ENCODE results near the gene RNH1.
"Not testable (repeated sequence)": the region's sequence is repeated elsewhere in the genome, so short reads cannot be mapped to it uniquely, and the experiment has no call there.

The RNH1 gene

DNA sequence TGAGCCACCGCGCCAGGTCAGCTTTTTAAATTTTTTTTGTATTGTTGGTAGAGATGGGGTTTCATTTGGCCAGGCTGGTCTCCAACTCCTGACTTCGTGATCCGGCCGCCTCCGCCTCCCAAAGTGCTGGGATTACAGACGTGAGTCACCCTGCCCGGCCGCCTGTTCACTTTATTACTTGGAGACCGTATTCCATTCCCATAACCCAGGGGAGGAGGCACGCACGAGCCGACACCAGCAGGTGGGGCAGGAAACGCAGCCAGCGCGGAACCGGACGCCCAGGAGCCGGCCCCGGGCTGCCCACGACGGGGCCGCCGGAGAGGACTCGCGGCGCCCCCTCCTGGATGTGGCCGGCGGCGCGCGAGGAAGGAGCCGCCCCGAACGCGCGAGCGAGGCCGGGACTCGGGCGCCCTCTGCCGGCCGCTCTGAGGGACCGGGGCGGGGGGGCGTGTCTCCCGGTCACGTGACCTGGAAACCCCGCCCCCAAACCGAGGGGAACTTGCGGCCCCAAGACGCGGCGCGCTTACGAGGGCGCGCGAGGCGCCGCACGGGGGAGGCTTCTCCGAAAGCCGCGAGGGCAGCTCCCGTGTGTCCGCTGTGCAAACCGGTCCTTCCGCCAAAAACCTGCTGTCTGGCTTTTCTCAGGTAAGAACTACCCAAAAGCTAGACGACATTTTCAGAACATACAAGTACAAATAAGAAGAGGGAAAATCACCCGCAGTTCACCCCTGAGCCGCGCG lies 11.6 kb upstream of the RNH1 start:
- DNase-seq (ENCODE audit: low read depth): peak; percentile 94
- TF ChIP-seq, protein P1, sequence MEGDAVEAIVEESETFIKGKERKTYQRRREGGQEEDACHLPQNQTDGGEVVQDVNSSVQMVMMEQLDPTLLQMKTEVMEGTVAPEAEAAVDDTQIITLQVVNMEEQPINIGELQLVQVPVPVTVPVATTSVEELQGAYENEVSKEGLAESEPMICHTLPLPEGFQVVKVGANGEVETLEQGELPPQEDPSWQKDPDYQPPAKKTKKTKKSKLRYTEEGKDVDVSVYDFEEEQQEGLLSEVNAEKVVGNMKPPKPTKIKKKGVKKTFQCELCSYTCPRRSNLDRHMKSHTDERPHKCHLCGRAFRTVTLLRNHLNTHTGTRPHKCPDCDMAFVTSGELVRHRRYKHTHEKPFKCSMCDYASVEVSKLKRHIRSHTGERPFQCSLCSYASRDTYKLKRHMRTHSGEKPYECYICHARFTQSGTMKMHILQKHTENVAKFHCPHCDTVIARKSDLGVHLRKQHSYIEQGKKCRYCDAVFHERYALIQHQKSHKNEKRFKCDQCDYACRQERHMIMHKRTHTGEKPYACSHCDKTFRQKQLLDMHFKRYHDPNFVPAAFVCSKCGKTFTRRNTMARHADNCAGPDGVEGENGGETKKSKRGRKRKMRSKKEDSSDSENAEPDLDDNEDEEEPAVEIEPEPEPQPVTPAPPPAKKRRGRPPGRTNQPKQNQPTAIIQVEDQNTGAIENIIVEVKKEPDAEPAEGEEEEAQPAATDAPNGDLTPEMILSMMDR (IDR thresholded peaks at IDR 0.05; ENCODE audit: control insufficient read depth, insufficient read depth, low read depth, low read length, missing control alignments): peak; percentile 58
- H3K4me3 ChIP-seq (ENCODE audit: control insufficient read depth, low read depth, low read length): peak overlapping the region; percentile 14; the same call in 1 of the 2 replicates

DNA sequence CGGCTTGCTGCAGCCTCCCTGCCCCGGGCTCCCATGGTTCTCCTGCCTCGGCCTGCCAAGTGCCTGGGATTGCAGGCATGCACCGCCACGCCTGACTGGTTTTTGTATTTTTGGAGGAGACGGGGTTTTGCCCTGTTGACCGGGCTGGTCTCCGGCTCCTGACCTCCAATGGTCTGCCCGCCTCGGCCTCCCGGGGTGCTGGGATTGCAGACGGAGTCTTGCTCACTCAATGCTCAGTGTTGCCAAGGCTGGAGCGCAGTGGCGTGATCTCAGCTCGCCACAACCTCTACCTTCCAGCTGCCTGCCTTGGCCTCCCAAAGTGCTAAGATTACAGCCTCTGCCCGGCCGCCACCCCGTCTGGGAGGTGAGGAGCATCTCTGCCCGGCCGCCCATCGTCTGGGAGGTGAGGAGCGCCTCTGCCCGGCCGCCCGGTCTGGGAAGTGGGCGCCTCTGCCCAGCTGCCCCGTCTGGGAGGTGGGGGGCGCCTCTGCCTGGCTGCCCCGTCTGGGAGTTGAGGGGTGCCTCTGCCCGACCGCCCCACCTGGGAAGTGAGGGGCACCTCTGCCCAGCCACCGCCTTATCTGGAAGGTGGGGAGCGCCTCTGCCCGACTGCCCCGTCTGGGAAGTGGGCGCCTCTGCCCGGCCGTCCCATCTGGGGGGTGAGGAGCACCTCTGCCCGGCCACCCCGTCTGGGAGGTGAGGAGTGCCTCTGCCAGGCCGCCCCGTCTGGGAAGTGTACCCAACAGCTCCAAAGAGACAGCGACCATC lies 10.1 kb upstream of the RNH1 start:
- DNase-seq (ENCODE audit: low read depth); H3K4me3 ChIP-seq (ENCODE audit: control insufficient read depth, low read depth, low read length): not testable (repeated sequence)

DNA sequence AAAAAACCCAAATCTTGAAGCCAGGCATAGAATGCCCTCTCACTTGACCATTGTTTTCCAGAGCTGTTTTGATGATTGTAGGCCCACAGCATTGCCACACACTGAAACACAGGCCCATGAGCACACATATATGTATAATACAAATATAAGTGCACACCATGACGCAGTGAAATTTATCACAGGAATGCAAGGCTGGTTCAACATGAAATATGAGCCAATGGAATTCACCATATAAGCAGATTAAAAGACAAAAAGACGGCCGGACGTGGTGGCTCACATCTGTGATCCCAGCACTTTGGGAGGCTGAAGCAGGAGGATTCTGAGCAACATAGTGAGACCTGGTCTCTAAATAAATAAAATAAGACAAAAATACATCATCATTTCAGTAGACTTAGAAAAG lies 9.4 kb upstream of the RNH1 start:
- no peak overlapping the region for H3K4me3 ChIP-seq (ENCODE audit: control insufficient read depth, low read depth, low read length)
- TF ChIP-seq, protein P1 (IDR thresholded peaks at IDR 0.05; ENCODE audit: control insufficient read depth, insufficient read depth, low read depth, low read length, missing control alignments): no peak
- no peak for DNase-seq (ENCODE audit: low read depth)

DNA sequence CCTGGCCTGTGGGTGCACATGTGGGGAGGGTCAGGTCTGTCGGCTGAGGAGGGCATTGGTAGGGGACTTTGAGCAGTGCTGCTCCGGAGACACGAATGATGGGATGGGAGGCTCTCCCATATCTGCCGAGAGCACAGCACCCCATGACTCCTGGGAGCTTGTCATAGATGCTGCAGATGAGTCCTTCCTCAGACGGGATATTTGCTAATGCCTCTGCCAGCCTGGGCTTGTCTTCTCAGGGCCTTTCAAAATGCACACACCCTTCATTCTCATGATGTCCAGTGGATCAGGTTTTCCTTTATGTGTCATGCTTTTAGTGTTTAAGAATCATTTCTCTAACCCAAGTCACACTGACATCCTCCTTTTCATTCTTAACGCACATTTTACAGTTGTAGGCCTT lies 8.1 kb upstream of the RNH1 start:
- H3K4me3 ChIP-seq (ENCODE audit: control insufficient read depth, low read depth, low read length): no peak overlapping the region
- no peak for DNase-seq (ENCODE audit: low read depth)
- TF ChIP-seq, protein P1 (IDR thresholded peaks at IDR 0.05; ENCODE audit: control insufficient read depth, insufficient read depth, low read depth, low read length, missing control alignments): no peak

DNA sequence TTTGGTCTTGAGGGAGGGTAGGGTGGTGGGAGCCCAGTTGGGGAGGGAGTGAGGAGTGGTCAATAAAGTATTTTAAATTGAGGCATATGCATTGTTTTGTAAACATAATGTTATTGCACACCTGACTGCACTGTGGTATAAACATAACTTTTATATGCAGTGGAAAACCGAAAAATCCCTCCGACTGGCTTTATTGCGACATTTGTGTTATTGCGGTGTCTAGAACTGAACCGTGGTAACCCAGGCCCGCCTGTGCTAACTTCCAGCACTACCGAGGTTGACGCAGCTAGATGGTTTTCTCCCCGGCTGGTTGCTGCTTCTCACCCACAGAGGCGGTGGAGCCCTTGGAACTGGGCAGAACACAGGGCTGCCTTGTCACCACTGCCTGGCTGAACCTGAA lies 7.6 kb upstream of the RNH1 start:
- no peak overlapping the region for H3K4me3 ChIP-seq (ENCODE audit: control insufficient read depth, low read depth, low read length)
- no peak for DNase-seq (ENCODE audit: low read depth)
- TF ChIP-seq, protein P1 (IDR thresholded peaks at IDR 0.05; ENCODE audit: control insufficient read depth, insufficient read depth, low read depth, low read length, missing control alignments): no peak

DNA sequence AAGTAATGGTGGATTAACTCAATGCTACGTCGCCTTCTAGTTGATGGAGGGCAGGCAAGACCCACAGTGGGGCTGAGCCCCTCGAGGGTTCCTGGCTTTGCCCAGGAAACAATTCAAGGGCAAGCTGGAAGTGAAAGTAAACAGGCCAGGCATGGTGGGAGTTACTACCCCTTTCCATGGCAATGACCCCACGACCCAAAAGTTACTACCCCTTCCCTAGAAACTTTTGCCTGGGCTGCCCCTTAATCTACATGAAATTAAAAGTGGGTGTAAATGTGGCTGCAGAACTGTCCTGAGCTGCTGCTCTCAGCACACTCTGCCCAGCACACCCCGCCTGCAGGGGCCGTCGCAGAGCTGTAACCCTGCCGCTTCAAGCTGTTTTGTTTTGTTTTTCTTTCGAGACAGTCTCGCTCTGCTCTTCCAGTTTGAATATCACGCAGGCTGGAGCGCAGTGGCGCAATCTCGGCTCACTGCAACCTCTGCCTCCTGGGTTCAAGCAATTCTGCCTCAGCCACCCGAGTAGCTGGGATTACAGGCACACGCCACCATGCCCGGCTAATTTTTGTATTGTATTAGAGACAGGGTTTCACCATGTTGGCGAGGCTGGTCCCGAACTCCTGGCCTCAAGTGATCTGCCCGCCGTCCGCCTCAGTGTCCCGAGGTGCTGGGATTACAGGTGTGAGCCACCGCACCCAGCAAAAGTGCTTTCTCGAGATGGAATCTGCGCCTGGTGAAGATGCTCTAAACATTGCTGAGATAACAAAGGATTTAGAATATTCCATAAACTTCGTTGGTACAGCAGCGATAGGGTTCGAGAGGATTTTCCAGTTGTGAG lies 5.9 kb upstream of the RNH1 start:
- no peak for DNase-seq (ENCODE audit: low read depth)
- TF ChIP-seq, protein P1 (IDR thresholded peaks at IDR 0.05; ENCODE audit: control insufficient read depth, insufficient read depth, low read depth, low read length, missing control alignments): no peak
- no peak overlapping the region for H3K4me3 ChIP-seq (ENCODE audit: control insufficient read depth, low read depth, low read length)
